ENCODE results near the gene FDX2.

FDX2 gene

DNA sequence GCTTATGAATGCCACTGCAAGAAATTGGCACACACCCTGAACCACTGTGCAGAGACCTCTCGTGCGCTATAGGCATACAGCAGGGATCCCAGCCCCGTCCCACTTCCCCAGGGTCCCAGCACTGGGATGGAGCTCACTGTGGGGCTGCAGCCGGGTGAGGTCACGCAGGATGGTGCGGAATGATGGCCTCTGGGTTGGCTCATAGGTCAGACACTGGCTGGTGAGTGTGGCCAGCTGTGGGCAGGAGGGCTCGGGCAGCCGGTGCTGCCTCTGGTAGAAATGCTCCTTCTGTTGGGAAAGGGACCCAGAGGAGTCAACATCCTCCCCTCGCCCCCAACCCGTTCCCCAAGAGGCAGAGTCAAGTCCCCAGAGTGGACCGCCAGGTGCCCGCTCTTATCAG lies 40.6 kb upstream of the FDX2 start:
- TF ChIP-seq, protein P1, sequence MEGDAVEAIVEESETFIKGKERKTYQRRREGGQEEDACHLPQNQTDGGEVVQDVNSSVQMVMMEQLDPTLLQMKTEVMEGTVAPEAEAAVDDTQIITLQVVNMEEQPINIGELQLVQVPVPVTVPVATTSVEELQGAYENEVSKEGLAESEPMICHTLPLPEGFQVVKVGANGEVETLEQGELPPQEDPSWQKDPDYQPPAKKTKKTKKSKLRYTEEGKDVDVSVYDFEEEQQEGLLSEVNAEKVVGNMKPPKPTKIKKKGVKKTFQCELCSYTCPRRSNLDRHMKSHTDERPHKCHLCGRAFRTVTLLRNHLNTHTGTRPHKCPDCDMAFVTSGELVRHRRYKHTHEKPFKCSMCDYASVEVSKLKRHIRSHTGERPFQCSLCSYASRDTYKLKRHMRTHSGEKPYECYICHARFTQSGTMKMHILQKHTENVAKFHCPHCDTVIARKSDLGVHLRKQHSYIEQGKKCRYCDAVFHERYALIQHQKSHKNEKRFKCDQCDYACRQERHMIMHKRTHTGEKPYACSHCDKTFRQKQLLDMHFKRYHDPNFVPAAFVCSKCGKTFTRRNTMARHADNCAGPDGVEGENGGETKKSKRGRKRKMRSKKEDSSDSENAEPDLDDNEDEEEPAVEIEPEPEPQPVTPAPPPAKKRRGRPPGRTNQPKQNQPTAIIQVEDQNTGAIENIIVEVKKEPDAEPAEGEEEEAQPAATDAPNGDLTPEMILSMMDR (IDR thresholded peaks at IDR 0.05; ENCODE audit: low read depth, low read length, missing control alignments): no peak
- in situ Hi-C loops (cut with HindIII; ENCODE audit: low sequenced_read_pairs): no loop called here
- no peak for DNase-seq (ENCODE audit: low read depth)
- no peak overlapping the region for H3K4me3 ChIP-seq (ENCODE audit: low read depth, low read length)

DNA sequence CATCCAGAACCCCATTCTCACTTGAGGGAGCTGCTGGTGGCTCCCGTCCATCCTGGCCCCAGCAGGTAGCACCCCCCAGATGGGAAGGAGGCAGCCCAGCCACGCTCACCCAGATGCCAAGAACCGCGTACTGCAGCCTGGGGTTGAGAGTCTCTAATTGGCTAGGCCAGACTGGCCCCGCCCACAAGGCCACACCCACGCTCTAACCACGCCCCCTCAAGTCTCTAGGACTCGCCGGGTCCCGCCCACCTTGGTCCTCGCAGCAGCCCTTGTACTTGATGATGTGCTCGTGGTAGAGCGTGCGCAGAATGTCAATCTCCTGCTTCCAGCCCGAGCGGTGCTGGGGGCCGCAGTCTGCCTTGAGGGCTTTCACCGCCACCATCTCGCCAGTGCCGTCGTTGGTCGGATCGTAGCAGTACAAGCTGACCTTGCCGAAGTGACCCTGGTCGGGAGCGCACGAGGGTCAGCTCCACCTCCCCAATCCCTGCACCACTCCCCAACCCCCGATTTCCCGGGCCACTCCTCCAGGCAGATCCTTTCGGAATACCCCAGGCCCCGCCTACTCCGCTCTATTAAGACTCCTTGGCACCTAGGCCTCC lies 38.1 kb upstream of the FDX2 start:
- in situ Hi-C loops (cut with HindIII; ENCODE audit: low sequenced_read_pairs): no loop called here
- H3K4me3 ChIP-seq (ENCODE audit: low read depth, low read length): no peak overlapping the region
- no peak for DNase-seq (ENCODE audit: low read depth)
- TF ChIP-seq, protein P1 (IDR thresholded peaks at IDR 0.05; ENCODE audit: low read depth, low read length, missing control alignments): no peak

DNA sequence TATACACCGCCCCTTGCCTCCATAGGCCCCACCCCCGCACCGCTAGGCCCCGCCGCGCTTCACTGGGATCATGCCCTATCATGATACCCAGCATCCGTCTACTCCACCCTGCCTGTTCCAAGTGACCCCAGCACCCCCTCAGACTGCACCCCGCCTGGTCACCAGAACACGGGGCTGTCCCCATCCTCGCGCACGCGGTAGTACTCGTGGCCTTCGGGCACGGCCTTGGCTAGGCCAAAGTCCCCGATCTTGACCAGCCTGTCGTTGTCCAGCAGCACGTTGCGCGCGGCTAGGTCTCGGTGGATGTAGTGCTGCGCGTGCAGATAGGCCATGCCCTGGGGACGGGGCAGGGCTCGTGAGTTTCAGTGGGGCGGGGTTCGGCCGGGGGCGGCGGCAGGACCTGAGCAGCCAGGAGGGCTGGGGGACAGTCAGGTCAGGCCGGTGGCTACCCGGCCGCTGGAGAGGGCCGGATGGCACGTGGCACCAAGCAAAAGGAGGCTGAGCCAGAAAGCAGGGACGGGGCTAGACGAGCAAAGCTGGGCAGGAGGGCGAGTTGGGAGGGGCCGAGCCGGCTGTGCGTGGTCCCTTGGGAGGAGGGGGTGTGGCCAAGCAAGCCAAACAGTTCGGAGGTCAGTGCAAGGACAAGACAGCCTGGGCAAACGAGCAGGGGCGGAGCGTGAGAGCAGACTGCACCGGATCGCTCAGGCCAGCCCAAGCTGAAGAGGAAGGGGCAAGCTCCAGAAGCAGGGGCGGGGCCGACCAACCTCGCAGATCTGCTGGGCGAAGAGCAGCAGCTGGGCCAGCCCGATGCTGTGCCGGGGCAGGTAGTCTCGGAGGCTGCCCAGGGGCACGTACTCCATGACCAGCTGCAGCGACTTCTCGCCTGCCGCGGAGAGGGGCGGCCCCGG lies 37.2 kb upstream of the FDX2 start:
- TF ChIP-seq, protein P1 (IDR thresholded peaks at IDR 0.05; ENCODE audit: low read depth, low read length, missing control alignments): no peak
- DNase-seq (ENCODE audit: low read depth): no peak
- no peak overlapping the region for H3K4me3 ChIP-seq (ENCODE audit: low read depth, low read length)
- in situ Hi-C loops (cut with HindIII; ENCODE audit: low sequenced_read_pairs): no loop called here

DNA sequence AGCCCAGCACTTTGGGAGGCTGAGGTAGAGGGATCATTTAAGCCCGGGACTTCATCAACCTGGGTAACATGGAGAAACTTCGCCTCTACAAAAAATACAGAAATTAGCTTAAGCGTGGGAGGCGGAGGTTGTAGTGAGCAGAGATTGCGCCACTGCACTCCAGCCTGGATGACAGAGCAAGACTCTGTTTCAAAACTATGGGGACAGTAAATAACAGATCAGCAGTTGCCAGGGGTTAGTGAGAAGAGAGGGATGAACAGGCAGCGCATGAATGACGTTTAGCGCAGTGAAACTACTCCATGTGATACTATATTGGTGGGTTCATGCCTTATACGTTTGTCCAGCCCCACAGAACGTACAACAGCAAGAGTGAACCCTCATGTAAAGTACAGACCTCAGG lies 30.7 kb upstream of the FDX2 start:
- no peak for DNase-seq (ENCODE audit: low read depth)
- in situ Hi-C loops (cut with HindIII; ENCODE audit: low sequenced_read_pairs): no loop called here
- TF ChIP-seq, protein P1 (IDR thresholded peaks at IDR 0.05; ENCODE audit: low read depth, low read length, missing control alignments): no peak
- no peak overlapping the region for H3K4me3 ChIP-seq (ENCODE audit: low read depth, low read length)

DNA sequence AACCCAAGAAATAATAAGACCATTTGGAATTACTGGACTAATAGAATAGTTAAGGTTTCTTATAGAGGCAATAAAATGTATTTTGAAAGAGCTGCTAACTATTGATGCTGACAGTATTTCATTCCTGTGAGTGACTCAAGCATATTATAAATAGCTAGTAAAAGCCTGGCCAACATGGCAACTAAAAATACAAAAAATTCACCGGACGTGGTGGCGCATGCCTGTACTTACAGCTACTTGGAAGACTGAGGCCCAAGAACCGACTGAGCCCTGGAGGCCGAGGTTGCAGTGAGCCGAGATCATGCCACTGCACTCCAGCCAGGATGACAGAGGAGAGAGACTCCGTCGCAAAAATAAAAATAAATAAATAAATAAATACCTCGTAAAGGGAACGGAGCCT lies 29.0 kb upstream of the FDX2 start:
- TF ChIP-seq, protein P1 (IDR thresholded peaks at IDR 0.05; ENCODE audit: low read depth, low read length, missing control alignments): no peak
- DNase-seq (ENCODE audit: low read depth): no peak
- no peak overlapping the region for H3K4me3 ChIP-seq (ENCODE audit: low read depth, low read length)
- in situ Hi-C loops (cut with HindIII; ENCODE audit: low sequenced_read_pairs): no loop called here

DNA sequence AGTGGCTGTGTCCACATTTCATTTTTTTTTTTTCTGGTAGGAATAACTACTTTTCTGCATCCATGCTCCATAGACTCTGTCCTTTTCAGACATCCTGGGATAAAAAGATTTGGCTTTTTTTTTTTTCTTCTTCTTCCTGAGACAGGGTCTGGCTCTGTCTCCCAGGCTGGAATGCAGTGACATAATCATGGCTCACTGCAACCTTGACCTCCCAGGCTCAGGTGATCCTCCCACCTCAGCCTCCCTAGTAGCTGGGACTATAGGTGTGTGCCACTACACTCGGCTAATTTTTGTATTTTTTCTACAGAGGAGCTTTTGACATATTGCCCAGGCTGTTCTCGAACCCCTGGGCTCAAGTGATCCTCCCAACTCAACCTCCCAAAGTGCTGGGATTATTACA lies 27.7 kb upstream of the FDX2 start:
- DNase-seq (ENCODE audit: low read depth): no peak
- no peak overlapping the region for H3K4me3 ChIP-seq (ENCODE audit: low read depth, low read length)
- in situ Hi-C loops (cut with HindIII; ENCODE audit: low sequenced_read_pairs): no loop called here
- TF ChIP-seq, protein P1 (IDR thresholded peaks at IDR 0.05; ENCODE audit: low read depth, low read length, missing control alignments): no peak

Data from astrocyte of the cerebellum (primary cell).